HepG2 (cell line): ENCODE measurements around the gene BNC1. TPM values are rescaled to one million over a fixed set of nuclear protein-coding genes. Genes with fewer than 3 reads are reported as not detected.

Source experiments
- ATAC-seq: fragments of 200-7000 bp; cut with Tn5 transposase; 3 replicates; pipeline ENCODE4 v1.9.1; 2020; ENCODE audit warnings: mild to moderate bottlenecking, moderate library complexity
- BruUV-seq: library from RNA; stranded (reverse); fragments of 400-500 nt; replicated peaks from 2 replicates; lab custom pipeline; 2021; lab: Mats Ljungman, UMichigan
- CTCF ChIA-PET: fragments of 300-600 bp; formaldehyde crosslinking; extraction: SDS; loops from one replicate; lab custom pipeline; 2021; ENCODE audit warnings: low total read pairs, inconsistent platforms, low intra/inter-chr PET ratio; lab: Yijun Ruan, JAX
- POLR2A ChIA-PET: fragments of 350-600 bp; sonication (Branson Sonifier 250); formaldehyde crosslinking; loops from one replicate; lab custom pipeline; 2020; ENCODE audit warnings: antibody characterized with exemption, inconsistent platforms; lab: Yijun Ruan, JAX
- DNase-seq: peaks from one replicate; pipeline ENCODE4 v3.0.0-alpha.2; 2015; ENCODE audit warnings: low spot score
- FAIRE-seq: peaks from 3 replicates; lab custom pipeline; 2011; peaks lifted over from hg19 to GRCh38; lab: Jason Lieb, UNC
- H2AFZ ChIP-seq: one replicate; pipeline ENCODE4 v1.6.1; 2011; ENCODE audit warnings: low read length, inconsistent platforms
- H3K27ac ChIP-seq: fragments of 300-600 bp; 3 replicates; pipeline ENCODE4 v1.8.0; 2011; ENCODE audit warnings: mixed run types, mild to moderate bottlenecking, mixed read lengths, low read length, inconsistent platforms; ENCODE audit not compliant: insufficient read depth; ENCODE audit errors: extremely low read length
- H3K27me3 ChIP-seq, 2 experiments: fragments of 200-600 bp in 1 of 2; 2 replicates in 1 of 2; 3 replicates in 1 of 2; pipeline versions ENCODE4 v1.6.0 to v1.8.0; 2011; ENCODE audit warnings: low read length in 2 of 2, mild to moderate bottlenecking in 2 of 2, moderate library complexity in 2 of 2, inconsistent platforms in 1 of 2; ENCODE audit not compliant: insufficient read depth in 2 of 2, control insufficient read depth in 1 of 2
- H3K36me3 ChIP-seq, 2 experiments: fragments of 200-600 bp in 1 of 2; replicated peaks in 1 of 2; 2 replicates in 1 of 2; 3 replicates in 1 of 2; pipeline versions ENCODE4 v1.5.1 to v1.8.0; 2011; ENCODE audit warnings: low read length in 2 of 2, inconsistent platforms in 1 of 2; ENCODE audit not compliant: insufficient read depth in 2 of 2, control insufficient read depth in 1 of 2
- H3K4me1 ChIP-seq: 2 replicates; pipeline ENCODE4 v1.5.1; 2012; ENCODE audit warnings: low read length, inconsistent platforms; ENCODE audit not compliant: insufficient read depth
- H3K4me2 ChIP-seq: 2 replicates; pipeline ENCODE4 v1.6.0; 2011; ENCODE audit warnings: low read depth, low read length, inconsistent platforms
- H3K4me3 ChIP-seq, 3 experiments: fragments of 200-600 bp in 1 of 3; sonication (generic), shearing (Covaris generic) in 1 of 3; replicated peaks in 1 of 3; 2 replicates each; pipeline ENCODE4 v1.5.1; 2011 to 2016; ENCODE audit warnings: low read length in 3 of 3, inconsistent platforms in 2 of 3, low read depth in 2 of 3, mild to moderate bottlenecking in 2 of 3, control low read depth in 1 of 3, mixed read lengths in 1 of 3; ENCODE audit not compliant: insufficient read depth in 1 of 3
- H3K79me2 ChIP-seq: one replicate; pipeline ENCODE4 v1.6.1; 2011; ENCODE audit warnings: low read length, inconsistent platforms; ENCODE audit not compliant: insufficient read depth
- H3K9ac ChIP-seq: 2 replicates; pipeline ENCODE4 v1.6.0; 2011; ENCODE audit warnings: mild to moderate bottlenecking, low read depth, low read length, inconsistent platforms; ENCODE audit not compliant: insufficient read depth
- H3K9me3 ChIP-seq: 2 replicates; pipeline ENCODE4 v1.5.1; 2012; ENCODE audit warnings: mild to moderate bottlenecking, low read length
- H4K20me1 ChIP-seq: 2 replicates; pipeline ENCODE4 v1.6.0; 2011; ENCODE audit warnings: inconsistent platforms, mild to moderate bottlenecking, low read length, moderate library complexity; ENCODE audit not compliant: insufficient read depth
- EED ChIP-seq: sonication (generic); formaldehyde crosslinking; IDR thresholded peaks from 2 replicates; pipeline ENCODE4 v1.5.0; 2020; ENCODE audit warnings: mild to moderate bottlenecking, missing genetic modification reagents
- GABPA ChIP-seq, 2 experiments: IDR thresholded peaks; 2 replicates each; pipeline ENCODE4 v1.6.1; 2011 to 2016; ENCODE audit warnings: low read depth in 2 of 2, low read length in 1 of 2, missing biosample characterization in 1 of 2, missing genetic modification characterization in 1 of 2
- HOXA7 ChIP-seq: sonication (generic); formaldehyde crosslinking; IDR thresholded peaks from 2 replicates; pipeline ENCODE4 v1.8.1; 2022; ENCODE audit warnings: mild to moderate bottlenecking, missing genetic modification reagents, moderate library complexity
- JARID2 ChIP-seq: sonication (generic); formaldehyde crosslinking; IDR thresholded peaks from 2 replicates; pipeline ENCODE4 v1.8.1; 2023; ENCODE audit warnings: missing genetic modification reagents, inconsistent platforms; ENCODE audit not compliant: insufficient replicate concordance
- KDM3A ChIP-seq: IDR thresholded peaks from 2 replicates; pipeline ENCODE4 v1.6.1; 2018; ENCODE audit warnings: low read depth, missing compliant biosample characterization
- MED1 ChIP-seq: sonication (generic); formaldehyde crosslinking; IDR thresholded peaks from 2 replicates; pipeline ENCODE4 v1.4.0; 2020; ENCODE audit warnings: missing genetic modification reagents
- MIER2 ChIP-seq: IDR thresholded peaks from 2 replicates; pipeline ENCODE4 v1.6.1; 2016; ENCODE audit warnings: missing biosample characterization, missing genetic modification reagents
- RAD51 ChIP-seq: fragments of 450-650 bp; IDR thresholded peaks from 2 replicates; pipeline ENCODE4 v1.6.1; 2016; ENCODE audit warnings: borderline replicate concordance
- SSRP1 ChIP-seq: IDR thresholded peaks from 2 replicates; pipeline ENCODE4 v1.6.1; 2016; ENCODE audit warnings: control low read depth
- U2AF1 ChIP-seq: fragments of 200-400 bp; formaldehyde crosslinking; optimal IDR thresholded peaks from 2 replicates; pipeline ENCODE3; 2017; ENCODE audit warnings: mild to moderate bottlenecking, low read depth, low read length
- ZKSCAN1 ChIP-seq: fragments of 150-350 bp; IDR thresholded peaks from 2 replicates; pipeline ENCODE4 v1.6.1; 2014; ENCODE audit warnings: low read length
- ZNF354B ChIP-seq: sonication (generic); formaldehyde crosslinking; IDR thresholded peaks from 2 replicates; pipeline ENCODE4 v1.8.0; 2022; ENCODE audit warnings: mild to moderate bottlenecking, missing genetic modification reagents
- ZNF430 ChIP-seq: sonication (generic); formaldehyde crosslinking; IDR thresholded peaks from 2 replicates; pipeline ENCODE4 v1.9.0; 2021; ENCODE audit warnings: mild to moderate bottlenecking, missing genetic modification reagents
- ZNF441 ChIP-seq: sonication (generic); formaldehyde crosslinking; IDR thresholded peaks from 2 replicates; pipeline ENCODE4 v1.7.0; 2021; ENCODE audit warnings: missing genetic modification reagents, borderline replicate concordance
- ZSCAN22 ChIP-seq: sonication (generic); formaldehyde crosslinking; IDR thresholded peaks from 2 replicates; pipeline ENCODE4 v1.4.0; 2020; ENCODE audit warnings: mild to moderate bottlenecking, missing genetic modification reagents
- WGBS: methylation state at CpG from one replicate; pipeline ENCODE4 v1.1.6; 2017; ENCODE audit warnings: low lambda C conversion rate; 5-methylcytosine and 5-hydroxymethylcytosine counted together
- in situ Hi-C: cut with HindIII; loops from 2 replicates; pipeline ENCODE4 v1.10.0; 2017; ENCODE audit warnings: low pct_unique_long_range_greater_than_20kb; ENCODE audit not compliant: extremely low pct_ligation_motif_present
- intact Hi-C: fragments of 100-400 bp; cut with micrococcal nuclease; formaldehyde crosslinking; loops from one replicate; pipeline ENCODE4 v1.10.0; 2022; ENCODE audit not compliant: unreplicated experiment
- polyA plus RNA-seq, 8 experiments: library from polyadenylated mRNA; depleted of rRNA in 3 of 8; stranded (reverse) in 7 of 8; unstranded in 1 of 8; fragments of >200 nt; fragmentation: Illumina TruSeq in 4 of 8; extraction: Trizol in 4 of 8; gene quantifications; 2 replicates each; pipeline versions ENCODE4 v1.2.1 to v1.2.3, GENCODE V29; 2011 to 2016; ENCODE audit warnings: low read depth in 4 of 8, missing spikeins in 1 of 8, mixed read lengths in 1 of 8; ENCODE audit not compliant: insufficient read depth in 1 of 8
- total RNA-seq, 5 experiments: library from RNA; depleted of rRNA; stranded (reverse); fragments of >200 nt; fragmentation: Illumina TruSeq; extraction: Trizol; gene quantifications; 2 replicates each; pipeline ENCODE4 v1.2.3, GENCODE V29; 2016; ENCODE audit warnings: low read depth in 1 of 5
- TF ChIP-seq, protein P1 (sequence below): sonication (generic); formaldehyde crosslinking; IDR thresholded peaks from 2 replicates; pipeline ENCODE4 v1.4.0; 2020; ENCODE audit warnings: missing genetic modification reagents
- TF ChIP-seq, protein P2 (sequence below): sonication (generic); formaldehyde crosslinking; IDR thresholded peaks from 2 replicates; pipeline ENCODE4 v1.9.0; 2021; ENCODE audit warnings: missing genetic modification reagents, mild to moderate bottlenecking, borderline replicate concordance
- TF ChIP-seq, protein P3 (sequence below), 2 experiments: sonication (generic) in 1 of 2; formaldehyde crosslinking in 1 of 2; IDR thresholded peaks; 2 replicates each; pipeline versions ENCODE4 v1.5.1 to v1.6.1; 2011 to 2020; ENCODE audit warnings: borderline replicate concordance in 1 of 2, low read depth in 1 of 2, low read length in 1 of 2, mild to moderate bottlenecking in 1 of 2, missing genetic modification reagents in 1 of 2, moderate library complexity in 1 of 2

BNC1 gene
- total and polyA plus RNA-seq, 2 of the 13 experiments (the other 11 are each of a cell fraction or from before 2014, with no cell fraction given): not detected

DNA sequence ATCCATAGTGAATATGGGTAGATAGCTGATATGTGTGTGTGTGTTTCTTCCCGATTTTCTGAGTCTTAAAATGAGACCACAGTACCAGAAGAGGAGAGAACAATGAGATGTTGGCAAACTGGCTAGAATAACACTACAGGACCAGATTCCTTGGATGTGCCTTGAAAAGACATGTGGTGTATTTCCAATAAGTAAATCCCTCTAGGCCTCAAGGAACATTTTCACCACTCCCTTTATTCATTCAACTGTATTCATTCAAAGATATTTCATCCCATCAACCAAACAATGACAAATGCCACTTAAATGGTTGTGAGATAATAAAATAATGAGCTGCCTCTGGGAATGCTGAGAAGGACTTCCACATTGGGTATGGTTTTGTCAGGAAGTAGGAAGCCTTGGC lies 8.7 kb upstream of the BNC1 start:
- POLR2A ChIA-PET: no interaction called here
- ATAC-seq (no peak), DNase-seq (no peak), FAIRE-seq (no peak)
- H3K4me1 ChIP-seq: no peaks in the 10 kb centered on the region
- intact Hi-C loops (no loop called here), in situ Hi-C loops (no loop called here)
- H3K4me3 ChIP-seq: no peak overlapping the region
- peaks cover 0 to 7% of the 10 kb centered on the region in 2 experiments; a peak in 1 of 5 replicates for H3K27me3 ChIP-seq
- no peak for TF ChIP-seq KDM3A (CRISPR knock-in tag)
- TF ChIP-seq, protein P1, sequence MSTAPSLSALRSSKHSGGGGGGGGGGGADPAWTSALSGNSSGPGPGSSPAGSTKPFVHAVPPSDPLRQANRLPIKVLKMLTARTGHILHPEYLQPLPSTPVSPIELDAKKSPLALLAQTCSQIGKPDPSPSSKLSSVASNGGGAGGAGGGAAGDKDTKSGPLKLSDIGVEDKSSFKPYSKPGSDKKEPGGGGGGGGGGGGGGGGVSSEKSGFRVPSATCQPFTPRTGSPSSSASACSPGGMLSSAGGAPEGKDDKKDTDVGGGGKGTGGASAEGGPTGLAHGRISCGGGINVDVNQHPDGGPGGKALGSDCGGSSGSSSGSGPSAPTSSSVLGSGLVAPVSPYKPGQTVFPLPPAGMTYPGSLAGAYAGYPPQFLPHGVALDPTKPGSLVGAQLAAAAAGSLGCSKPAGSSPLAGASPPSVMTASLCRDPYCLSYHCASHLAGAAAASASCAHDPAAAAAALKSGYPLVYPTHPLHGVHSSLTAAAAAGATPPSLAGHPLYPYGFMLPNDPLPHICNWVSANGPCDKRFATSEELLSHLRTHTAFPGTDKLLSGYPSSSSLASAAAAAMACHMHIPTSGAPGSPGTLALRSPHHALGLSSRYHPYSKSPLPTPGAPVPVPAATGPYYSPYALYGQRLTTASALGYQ (CRISPR knock-in tag): no peak
- no peak for TF ChIP-seq HOXA7
- no peak for TF ChIP-seq MED1 (CRISPR knock-in tag)
- TF ChIP-seq MIER2: no peak
- TF ChIP-seq, protein P2, sequence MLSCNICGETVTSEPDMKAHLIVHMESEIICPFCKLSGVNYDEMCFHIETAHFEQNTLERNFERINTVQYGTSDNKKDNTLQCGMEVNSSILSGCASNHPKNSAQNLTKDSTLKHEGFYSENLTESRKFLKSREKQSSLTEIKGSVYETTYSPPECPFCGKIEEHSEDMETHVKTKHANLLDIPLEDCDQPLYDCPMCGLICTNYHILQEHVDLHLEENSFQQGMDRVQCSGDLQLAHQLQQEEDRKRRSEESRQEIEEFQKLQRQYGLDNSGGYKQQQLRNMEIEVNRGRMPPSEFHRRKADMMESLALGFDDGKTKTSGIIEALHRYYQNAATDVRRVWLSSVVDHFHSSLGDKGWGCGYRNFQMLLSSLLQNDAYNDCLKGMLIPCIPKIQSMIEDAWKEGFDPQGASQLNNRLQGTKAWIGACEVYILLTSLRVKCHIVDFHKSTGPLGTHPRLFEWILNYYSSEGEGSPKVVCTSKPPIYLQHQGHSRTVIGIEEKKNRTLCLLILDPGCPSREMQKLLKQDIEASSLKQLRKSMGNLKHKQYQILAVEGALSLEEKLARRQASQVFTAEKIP: no peak
- no peak for TF ChIP-seq ZNF430 (CRISPR knock-in tag)
- TF ChIP-seq SSRP1 (CRISPR knock-in tag): no peak
- TF ChIP-seq JARID2 (CRISPR knock-in tag): no peak
- no peak for TF ChIP-seq ZSCAN22 (CRISPR knock-in tag)
- TF ChIP-seq RAD51: no peak
- no peak for TF ChIP-seq ZKSCAN1
- no peak for TF ChIP-seq EED (CRISPR knock-in tag)
- no peak for TF ChIP-seq ZNF441 (CRISPR knock-in tag)
- TF ChIP-seq ZNF354B (CRISPR knock-in tag): no peak
- TF ChIP-seq GABPA (IDR thresholded peaks at IDR 0.05; ENCODE audit: low read depth, low read length): no peak
- TF ChIP-seq GABPA (CRISPR knock-in tag; IDR thresholded peaks at IDR 0.05; ENCODE audit: low read depth): no peak
- TF ChIP-seq, protein P3, sequence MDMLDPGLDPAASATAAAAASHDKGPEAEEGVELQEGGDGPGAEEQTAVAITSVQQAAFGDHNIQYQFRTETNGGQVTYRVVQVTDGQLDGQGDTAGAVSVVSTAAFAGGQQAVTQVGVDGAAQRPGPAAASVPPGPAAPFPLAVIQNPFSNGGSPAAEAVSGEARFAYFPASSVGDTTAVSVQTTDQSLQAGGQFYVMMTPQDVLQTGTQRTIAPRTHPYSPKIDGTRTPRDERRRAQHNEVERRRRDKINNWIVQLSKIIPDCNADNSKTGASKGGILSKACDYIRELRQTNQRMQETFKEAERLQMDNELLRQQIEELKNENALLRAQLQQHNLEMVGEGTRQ (IDR thresholded peaks at IDR 0.05; ENCODE audit: low read depth, low read length): no peak
- TF ChIP-seq, protein P3 (CRISPR knock-in tag; IDR thresholded peaks at IDR 0.05; ENCODE audit: borderline replicate concordance): no peak
- no peak for TF ChIP-seq U2AF1
- no peaks in the 10 kb centered on the region for H3K36me3 ChIP-seq
- H3K79me2 ChIP-seq: no peaks in the 10 kb centered on the region
- no peak overlapping the region for H3K9ac ChIP-seq
- 0% methylated on average over 1 of the region's 1 CpG for WGBS
- no peaks in the 10 kb centered on the region for H3K9me3 ChIP-seq
- no peak overlapping the region for H3K4me2 ChIP-seq
- H3K27ac ChIP-seq: no peak overlapping the region
- H4K20me1 ChIP-seq: no peaks in the 10 kb centered on the region
- BruUV-seq: no TSS peak
- no peak overlapping the region for H2AFZ ChIP-seq
- CTCF ChIA-PET: no interaction called here
